ENCODE data around the gene RBMS3. TPM values are rescaled to one million over a fixed set of nuclear protein-coding genes. Genes with fewer than 3 reads are reported as not detected.

The RBMS3 gene
- total RNA-seq, 1 experiment from 2014 or later = 11.0 TPM

DNA sequence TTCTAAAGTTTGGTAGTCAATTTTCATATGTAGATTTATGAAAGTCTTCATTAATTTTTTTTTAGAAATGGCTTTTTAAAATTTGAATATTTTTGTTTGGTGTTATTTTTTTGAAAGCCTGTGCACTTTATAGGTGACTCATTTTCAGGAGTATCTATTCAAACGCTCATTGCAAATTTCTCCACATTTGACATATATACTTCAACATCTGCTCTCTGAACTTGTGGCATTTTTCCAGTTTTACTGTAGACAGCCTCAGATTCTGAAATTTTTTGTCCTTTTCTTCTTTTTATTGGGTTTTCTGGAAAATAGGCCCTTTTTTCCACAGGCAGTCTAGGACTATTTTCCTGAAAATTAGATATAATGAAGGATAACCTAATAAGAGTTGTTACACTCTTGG lies 396.6 kb downstream of the RBMS3 start:
- DNase-seq (ENCODE audit: low read depth) = no peak

DNA sequence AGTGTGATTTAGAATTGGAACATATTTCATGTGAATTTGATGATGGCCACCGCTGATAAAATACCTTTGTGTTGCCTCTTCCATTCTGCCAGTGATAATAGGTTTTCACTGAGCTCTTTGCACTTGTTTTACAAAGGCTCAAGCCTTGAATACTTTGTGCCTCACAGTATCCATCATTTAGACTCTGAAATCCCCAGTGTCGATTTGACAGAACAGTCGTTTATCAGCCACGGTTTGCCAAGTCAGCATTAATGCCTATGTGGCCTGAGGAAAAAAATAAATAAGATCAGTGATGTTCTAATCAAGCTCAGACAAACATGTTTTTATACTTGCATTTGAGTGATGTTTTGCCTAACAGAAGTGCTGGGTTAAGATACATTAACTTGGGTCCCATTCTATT lies 399.1 kb downstream of the RBMS3 start:
- DNase-seq (ENCODE audit: low read depth) = no peak

DNA sequence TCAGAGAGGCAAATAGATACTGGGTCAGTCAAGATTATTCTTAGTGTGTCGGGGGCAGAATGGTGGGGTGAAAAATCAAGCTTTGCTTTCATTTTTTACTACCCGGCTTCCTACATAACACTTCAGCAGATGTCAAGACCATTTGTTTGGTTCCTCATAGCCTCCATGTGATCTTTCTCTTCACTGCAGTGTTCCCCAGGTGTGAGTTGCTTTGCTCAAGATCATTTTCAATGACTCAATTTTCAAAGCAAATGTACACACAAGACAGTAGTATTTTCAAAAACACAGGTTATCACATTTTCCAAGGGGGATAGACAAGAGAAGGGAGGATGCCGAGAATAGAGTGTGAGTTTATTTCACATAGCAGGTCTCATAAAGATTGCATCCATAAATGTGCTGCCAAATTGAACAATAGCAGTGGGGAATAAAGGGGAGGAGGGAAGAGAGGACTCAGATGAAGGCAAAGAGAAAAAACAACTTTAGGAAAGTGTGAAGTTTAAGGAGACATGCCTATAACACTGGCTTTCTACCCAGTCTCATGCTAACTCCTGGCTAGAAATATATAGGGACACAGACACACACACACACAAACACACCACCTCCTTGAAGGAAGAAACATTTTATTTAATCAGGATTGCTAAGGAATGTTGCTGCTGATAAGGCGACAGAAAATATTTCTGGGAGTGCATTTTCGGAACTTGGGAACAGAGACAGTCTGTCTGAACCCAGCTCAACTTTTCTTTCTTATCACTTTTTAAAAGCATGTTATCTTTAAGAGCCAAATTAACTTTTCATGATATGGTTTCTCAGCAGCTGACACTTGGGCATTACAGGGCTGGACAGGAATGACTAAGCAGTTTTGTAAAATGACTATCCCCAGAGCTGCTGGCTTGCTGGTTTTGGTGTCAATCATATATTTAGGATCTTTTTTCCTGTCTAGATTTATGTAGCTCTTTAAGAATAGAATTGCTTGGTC lies 402.4 kb downstream of the RBMS3 start:
- peak; percentile 41 for DNase-seq (ENCODE audit: low read depth)

DNA sequence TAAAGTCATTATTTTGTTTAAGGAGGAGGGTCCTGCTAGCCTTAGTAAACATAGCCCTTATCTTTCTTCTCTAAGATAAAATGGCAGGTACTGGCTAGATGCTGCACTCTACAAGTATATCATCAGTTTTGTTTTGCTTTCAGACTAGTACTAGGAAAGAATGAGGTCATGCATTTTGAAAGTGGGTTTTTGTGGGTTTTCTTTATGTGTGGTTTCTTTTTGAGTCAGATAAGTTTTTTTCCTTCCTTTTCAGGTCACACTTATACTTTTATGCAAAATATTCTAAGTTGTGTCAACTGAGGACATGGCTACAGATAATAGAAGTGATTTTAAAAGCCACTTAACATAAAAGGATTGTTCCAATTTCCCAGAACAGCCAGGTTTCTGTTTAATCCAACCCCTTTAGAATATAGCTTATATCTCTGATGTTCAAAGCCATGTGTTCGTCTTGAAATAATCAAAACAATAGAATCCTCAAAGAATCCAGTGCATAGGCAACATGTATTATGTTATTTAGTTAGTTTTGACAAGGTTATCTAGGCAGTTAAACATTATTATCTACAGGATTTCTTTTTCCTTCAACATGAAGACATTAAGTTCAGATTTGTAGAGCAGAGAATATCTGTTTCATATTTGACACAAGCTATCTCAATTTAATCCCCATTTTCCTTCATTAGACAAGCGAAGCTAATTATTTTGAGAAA lies 406.2 kb downstream of the RBMS3 start:
- DNase-seq (ENCODE audit: low read depth) = peak; percentile 48

DNA sequence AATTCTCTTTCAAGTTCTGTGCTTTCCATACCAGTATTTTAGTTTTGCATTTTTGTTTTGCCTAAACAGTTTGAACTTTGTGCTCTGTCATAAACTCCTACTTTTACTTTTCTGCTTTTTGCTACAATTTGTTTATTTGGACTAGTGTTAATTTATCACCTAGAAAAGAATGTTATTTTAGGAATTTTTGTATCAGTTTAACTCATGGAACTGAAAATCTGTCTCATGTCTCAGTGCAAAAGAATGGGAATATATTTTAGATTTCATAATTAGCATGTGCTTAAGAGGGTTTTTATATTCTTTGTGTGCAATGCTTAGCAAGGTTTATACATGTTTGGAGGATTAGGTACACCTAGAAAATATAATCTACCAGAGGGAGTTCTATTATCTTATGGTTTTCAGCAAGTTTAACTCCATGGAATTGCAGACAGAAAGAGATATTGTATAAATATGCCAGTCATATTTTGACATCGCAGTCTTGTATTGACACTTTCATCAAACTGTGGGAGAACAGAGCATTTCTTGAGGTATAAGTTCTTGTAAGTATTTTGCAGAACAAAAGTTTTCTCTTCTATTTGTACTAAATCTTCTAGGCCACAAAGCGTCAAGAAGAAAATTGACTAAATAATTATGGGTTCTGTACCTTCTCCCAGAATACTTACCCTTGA lies 409.9 kb downstream of the RBMS3 start:
- DNase-seq (ENCODE audit: low read depth) = no peak

DNA sequence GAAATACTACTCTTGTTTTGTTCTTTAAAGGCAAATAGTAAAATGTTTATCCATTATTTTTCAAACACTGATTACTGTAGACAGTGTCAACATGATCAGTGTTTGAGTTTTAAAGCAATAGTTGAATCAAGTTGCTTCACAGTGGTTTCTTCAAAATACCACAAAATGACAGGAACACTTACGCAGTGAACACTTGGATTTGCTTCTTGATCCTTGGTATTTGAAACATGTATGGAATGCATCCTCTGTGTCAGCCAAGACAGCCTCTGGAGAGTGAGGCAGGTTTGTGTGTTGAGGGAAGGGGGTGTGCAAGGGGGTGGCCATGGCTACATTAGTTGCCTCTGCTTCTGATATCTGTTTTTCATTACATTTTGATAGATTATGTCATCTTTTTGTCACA lies 413.0 kb downstream of the RBMS3 start:
- DNase-seq (ENCODE audit: low read depth) = peak; percentile 81

DNA sequence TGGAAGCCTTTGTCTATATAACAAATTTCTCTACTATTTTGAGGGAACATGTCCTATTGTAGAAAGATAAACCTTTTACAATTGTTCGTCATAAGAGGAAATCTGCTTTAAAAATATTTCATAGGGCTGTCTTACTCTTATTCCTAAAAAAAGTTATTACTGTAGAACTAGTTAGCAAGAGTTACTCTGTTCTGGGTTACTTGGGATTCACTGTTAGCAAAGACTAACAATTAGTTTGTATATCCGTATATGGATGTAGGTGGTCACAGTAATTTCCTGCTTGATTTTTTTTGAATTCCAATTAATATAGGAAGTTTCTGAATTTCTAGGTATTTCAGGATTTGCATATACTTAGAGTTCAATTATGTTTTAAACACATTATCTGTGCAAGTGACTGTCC lies 413.5 kb downstream of the RBMS3 start:
- no peak for DNase-seq (ENCODE audit: low read depth)

DNA sequence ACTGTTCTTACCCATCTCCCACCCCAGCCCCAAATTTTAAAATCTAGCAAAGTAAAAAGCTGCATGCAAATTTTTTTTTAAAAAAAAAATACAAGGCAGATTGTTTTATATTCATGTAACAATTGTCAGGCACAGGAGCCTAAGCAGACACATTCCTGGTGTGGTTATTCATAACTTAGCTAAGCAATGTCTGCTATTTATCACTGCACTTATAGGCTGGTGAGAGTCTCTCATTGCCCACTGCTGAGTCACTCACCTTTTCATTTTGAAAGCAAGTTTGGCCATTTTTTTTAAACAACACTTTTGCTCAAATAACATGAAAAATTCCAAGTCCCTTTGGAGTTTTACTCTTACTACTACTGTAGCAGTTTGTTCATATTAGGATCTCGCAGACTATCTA lies 413.9 kb downstream of the RBMS3 start:
- peak; percentile 82 for DNase-seq (ENCODE audit: low read depth)

DNA sequence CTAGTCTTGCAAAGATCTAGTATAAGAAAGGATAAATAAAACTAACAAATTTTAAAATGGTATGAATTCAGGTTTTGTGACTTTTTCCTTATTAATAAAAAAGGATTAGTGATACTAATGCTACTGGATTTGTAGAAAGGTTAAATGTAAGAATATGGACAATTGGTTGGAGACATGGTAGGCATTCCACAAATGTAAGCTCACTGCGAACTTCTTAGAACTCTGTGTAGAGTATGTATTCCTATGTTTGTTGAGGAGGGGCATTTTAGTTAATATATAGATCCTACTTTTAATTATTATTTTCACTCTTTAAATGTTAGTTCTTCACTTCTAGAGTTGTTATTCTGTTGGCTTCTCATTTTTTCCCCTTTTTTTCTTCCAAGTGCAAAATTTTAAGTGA lies 414.3 kb downstream of the RBMS3 start:
- DNase-seq (ENCODE audit: low read depth) = no peak

DNA sequence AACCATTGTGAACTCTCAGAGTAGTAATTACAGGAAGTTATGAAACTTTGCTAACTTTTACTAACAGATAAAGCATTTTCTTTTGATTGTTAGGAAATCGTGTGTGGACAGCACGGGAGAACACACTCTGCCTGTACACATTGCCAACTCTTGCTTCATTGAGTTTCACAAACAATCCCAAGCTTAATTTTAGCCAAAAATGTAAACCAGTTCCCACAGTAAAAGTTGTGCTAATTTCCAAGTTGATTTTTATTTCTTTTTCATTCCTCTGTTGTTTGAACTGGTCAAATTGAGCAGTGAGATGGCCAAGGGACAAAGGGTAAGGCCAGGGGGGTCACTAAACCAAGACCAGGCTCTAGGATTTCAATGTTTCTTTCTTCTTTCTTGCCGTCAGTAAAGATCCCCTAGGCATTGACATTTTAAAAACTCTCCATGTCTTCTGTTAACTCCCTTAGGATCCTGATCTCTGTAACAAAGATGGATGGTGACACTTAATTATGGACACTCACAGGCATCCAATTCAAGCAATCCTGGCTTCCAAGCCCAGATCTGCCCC lies 414.9 kb downstream of the RBMS3 start:
- DNase-seq (ENCODE audit: low read depth) = no peak

DNA sequence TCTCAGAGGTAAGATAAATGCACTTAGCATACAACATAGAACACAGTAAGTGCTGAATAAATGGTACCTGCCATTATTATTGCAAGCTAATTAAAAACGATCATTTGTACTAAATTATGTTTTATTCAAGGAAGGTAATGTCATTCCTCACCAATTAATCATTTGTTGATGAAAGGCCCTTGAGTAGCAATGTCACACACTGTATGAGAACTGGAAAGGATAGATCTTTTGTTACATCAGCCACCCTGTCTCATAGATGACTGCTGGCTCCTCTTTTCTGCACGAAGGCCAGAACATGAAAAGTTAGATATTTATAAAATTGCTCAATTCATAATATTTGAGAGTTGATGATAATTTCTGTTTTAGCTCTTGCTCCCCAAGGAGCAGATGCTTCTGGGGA lies 415.4 kb downstream of the RBMS3 start:
- no peak for DNase-seq (ENCODE audit: low read depth)

DNA sequence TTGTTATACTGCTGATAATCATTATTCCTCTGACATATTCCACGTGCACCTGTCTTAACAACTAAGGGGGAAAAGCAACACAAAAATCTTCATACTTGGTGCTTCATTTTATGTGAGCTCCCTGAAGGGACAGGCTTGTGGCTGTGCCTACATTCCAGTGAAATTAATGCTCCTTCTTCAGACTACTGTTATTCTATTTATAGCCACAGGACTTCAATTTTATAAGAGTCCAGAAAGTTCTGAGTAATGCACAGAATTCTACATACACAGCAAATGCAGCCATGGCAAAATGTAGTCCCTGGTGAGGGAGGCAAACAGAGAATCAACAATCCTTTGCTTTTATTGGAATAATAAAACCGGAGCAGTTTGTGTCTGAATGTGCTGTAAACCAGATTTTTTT lies 417.1 kb downstream of the RBMS3 start:
- DNase-seq (ENCODE audit: low read depth) = no peak

DNA sequence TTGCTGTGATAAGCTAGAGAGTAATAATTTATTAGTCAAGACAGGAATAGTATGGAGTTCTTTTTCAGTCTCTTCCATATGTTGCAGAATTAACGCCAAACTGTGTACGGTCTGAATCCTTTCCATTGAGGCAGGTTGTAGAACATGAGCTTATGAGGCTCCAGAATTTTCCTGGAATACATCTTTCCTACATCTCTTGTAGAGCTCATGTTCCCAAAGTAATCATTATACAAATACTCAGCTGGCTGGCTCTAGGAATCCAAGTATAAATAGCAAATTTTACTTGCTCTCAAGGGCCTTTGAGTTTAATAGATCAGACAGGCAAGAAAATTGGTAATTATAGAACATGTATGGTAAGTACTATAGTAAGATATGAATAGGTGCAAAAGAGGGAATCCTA lies 419.4 kb downstream of the RBMS3 start:
- DNase-seq (ENCODE audit: low read depth) = no peak

DNA sequence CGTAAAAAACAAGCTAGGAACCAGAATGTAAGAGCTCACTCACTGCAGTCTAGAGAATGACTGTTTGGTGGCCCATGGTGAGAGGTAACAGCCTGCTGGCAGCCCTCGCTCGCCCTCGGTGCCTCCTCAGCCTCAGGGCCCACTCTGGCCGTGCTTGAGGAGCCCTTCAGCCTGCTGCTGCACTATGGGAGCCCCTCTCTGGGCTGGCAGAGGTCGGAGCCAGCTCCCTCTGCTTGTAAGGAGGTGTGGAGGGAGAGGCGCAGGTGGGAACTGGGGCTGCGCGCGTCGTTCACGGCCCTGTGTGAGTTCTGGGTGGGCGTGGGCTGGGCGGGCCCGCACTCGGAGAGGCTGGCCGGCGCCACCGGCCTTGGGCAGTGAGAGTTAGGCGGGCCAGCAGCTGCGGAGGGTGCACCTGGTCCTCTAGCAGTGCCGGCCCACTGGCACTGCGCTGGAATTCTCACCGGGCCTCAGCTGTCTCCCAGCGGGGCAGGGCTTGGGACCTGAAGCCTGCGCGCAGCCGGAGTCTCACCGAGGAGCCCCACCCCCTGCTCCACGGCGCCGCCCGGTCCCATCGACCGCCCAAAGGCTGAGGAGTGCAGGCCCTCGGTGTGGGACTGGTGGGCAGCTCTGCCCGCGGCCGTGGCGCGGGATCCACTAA lies 420.6 kb downstream of the RBMS3 start:
- DNase-seq (ENCODE audit: low read depth) = no peak

DNA sequence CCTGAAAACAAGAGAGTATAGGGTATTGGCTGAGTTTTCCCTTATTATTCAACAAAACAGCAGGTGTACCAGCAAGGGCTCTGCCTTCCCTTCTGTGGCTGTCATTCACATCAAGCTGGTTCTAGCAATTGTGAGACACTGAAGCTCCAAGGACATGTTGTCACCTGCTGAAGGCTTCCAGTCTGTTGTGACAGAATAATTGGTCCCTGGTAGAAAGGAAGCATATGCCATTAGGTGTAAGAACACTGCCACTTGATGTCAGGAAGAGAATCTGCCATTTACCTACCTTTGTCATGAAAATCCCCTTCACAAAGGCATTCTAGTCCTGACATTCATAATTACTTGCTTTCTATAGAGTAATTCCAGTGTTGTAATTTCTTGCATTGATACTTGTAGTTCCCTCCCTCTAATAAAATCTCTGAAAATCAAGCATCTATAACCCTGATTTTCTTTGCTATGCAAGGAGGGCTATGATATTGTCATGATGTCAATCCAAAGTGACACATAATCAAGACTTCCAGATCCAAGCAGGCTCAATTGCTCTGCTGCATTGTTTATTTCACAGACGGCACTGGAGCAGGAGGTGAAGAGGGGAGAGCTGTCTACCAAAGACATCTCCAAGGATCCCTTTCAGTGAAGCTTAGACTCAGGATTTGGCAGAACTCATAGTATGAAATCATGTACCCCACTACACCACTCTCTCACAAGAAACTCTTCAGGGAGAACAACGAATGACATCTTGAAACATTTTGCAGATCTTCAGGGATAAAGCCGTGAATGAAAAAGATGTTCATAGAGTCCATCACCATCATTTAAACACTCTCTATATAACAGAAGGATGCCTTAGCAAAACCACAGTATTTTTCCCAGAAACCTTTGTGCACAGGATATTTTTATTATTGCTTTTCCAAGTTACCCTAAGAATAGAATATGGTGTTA lies 425.3 kb downstream of the RBMS3 start:
- no peak for DNase-seq (ENCODE audit: low read depth)

DNA sequence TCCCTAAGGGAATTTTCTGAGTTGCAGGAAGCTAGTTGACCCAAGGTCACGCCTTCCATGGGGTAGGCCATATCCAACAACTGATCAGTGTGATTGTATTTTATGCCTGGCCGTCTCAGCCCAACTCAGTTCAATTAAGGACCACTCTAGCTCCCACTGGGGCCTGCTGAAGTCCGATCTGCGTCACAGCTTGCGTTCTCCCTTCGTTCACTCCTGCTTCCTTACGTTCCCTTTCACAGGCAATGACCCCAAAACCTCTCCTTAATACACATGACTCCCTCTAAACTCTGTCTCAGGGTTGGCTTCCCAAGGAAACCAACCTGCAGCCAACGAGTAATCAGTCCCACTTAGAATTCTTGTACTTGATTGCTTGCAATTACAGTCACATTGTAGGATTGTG lies 428.0 kb downstream of the RBMS3 start:
- no peak for DNase-seq (ENCODE audit: low read depth)

DNA sequence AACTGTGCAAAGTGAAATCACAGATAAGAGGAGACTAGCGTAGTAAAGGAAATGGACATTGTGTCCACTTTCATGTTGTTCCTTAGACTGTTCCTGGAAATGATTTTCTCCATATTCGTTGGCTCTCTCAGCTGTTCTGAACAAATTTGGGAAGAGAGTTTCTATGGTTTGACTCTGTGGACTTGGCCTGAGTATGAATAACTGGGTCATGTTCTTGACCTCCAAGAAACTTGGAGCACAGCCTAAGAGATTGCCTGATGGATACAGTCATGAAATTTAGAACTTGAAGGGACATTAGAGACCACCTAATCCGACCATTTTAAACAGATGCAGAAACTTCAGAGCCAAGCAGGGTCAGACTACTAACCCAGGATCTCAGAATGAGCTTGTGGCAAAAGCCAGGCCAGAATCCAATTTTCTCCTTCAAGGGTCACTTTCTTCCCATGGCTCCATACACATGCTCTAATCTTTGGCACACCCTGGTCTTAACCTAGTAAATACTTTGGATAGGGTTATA lies 430.4 kb downstream of the RBMS3 start:
- DNase-seq (ENCODE audit: low read depth) = no peak

DNA sequence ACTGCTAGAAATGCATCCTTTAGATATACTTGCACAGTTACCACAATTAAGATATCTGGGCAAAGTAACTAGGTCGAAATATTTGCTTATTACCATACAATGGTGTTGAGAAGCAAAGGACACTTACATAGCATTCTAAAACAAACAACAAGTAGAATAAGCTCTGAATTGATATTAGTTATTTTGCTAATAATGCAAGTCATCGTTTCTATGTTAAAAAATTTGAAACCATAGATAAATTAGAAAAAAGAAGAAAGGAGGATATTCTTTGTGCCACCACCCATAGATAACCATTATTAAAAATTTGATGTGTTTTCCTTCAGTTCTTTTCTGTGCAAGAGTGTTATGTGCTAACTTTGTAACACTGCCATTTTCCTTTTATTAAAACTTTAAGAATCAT lies 435.3 kb downstream of the RBMS3 start:
- no peak for DNase-seq (ENCODE audit: low read depth)

DNA sequence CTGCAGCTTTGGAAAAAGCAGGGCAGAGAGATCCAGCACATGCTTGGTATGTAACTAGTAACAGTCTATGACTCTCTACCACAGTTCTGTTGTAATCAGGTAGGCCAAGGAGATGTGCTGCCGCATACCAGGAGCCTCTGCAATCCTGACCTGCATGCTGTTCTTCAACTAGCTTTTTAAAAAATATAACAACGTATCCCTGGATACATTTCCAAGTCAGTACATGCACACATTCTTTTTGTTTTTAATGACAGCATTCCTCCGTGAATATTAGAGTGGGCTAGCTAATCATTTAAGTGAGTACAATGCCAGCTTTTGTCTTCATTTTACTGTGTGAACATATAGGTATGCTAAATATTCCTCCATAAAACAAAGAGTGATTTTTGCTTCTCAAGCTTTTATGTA lies 437.8 kb downstream of the RBMS3 start:
- DNase-seq (ENCODE audit: low read depth) = no peak

DNA sequence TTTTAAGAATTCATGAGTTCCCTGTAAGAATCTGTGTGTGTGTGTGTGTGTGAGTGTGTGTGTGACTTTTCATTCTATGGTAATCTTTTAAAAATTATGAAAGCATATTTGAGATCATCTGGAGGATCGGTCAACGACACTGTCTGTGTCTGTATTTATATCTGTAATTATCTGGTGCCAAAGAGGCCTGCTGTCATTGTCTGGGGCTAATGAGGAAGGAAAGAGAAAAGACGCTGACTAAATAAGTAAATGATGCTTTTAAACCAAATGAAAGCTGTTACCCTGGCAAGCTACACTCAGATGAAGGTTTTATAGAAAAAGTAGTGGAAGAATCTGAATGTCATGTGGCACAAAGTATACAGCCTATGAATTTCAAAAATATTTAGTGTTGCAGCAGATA lies 439.8 kb downstream of the RBMS3 start:
- DNase-seq (ENCODE audit: low read depth) = no peak
